SJSA1 (cell line): ENCODE data around the gene GADD45GIP1. TPM values are rescaled to one million over a fixed set of nuclear protein-coding genes. Genes with fewer than 3 reads are reported as not detected.

Source experiments
- DNase-seq, 2 experiments: peaks; one replicate each; pipeline ENCODE4 v3.0.0-alpha.2; 2015 to 2020; ENCODE audit warnings: low spot score in 2 of 2, low read depth in 1 of 2
- H3K27ac ChIP-seq: fragments of 250-450 bp; sonication (Bioruptor Pico); 2 replicates; pipeline ENCODE4 v1.5.1; 2020; ENCODE audit warnings: mild to moderate bottlenecking, moderate library complexity
- H3K27me3 ChIP-seq: fragments of 250-450 bp; sonication (Bioruptor Pico); replicated peaks from 2 replicates; pipeline ENCODE4 v1.5.1; 2020; ENCODE audit warnings: mild to moderate bottlenecking, moderate library complexity
- H3K36me3 ChIP-seq: fragments of 250-450 bp; sonication (Bioruptor Pico); 2 replicates; pipeline ENCODE4 v1.5.1; 2020; ENCODE audit warnings: mild to moderate bottlenecking
- H3K4me1 ChIP-seq: fragments of 250-450 bp; sonication (Bioruptor Pico); replicated peaks from 2 replicates; pipeline ENCODE4 v1.6.1; 2021; ENCODE audit warnings: mild to moderate bottlenecking
- H3K4me3 ChIP-seq: fragments of 250-450 bp; sonication (Bioruptor Pico); 2 replicates; pipeline ENCODE4 v1.5.1; 2020; ENCODE audit warnings: mild to moderate bottlenecking
- H3K9me3 ChIP-seq: fragments of 250-450 bp; sonication (Bioruptor Pico); replicated peaks from 2 replicates; pipeline ENCODE4 v1.5.1; 2020; ENCODE audit warnings: mild to moderate bottlenecking
- total RNA-seq: library from RNA; depleted of rRNA; stranded (reverse); fragments of >200 nt; shearing (Covaris generic); gene quantifications from 2 replicates; pipeline ENCODE4 v1.2.3, GENCODE V29; 2014

The GADD45GIP1 gene
- total RNA-seq, 1 experiment from 2014 or later: 75.7 TPM

DNA sequence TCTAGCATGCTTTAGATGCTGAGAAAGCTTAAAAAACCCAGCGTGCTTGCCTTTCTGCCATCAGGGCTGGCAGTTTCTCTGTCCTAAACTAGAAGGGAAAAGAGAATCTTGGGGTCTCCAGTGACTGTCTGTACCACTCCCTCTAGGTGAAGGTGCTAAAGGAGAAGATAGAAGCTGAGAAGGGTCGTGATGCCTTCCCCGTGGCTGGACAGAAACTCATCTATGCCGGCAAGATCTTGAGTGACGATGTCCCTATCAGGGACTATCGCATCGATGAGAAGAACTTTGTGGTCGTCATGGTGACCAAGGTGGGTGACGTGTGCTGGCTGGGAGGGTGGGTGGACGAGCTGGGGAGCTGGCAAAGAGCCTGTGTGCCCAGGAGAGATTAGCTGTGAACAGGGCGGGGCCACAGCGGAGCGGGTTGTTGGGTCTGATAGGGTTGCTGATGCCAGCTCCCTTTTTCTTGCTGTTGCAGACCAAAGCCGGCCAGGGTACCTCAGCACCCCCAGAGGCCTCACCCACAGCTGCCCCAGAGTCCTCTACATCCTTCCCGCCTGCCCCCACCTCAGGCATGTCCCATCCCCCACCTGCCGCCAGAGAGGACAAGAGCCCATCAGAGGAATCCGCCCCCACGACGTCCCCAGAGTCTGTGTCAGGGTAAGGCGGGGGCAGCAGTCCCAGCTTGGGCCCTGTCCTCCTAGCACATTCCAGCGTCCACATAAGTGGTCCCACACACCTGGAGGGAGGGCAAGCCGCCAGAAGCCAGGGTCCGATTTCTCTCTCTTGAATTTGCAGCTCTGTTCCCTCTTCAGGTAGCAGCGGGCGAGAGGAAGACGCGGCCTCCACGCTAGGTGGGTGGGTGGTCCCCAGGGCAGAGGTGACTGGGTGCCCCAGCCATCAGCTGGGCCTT lies 9.1 kb downstream of the GADD45GIP1 start:
- H3K36me3 ChIP-seq: peaks cover 93% of the 10 kb centered on the region
- H3K27ac ChIP-seq: no peak overlapping the region

DNA sequence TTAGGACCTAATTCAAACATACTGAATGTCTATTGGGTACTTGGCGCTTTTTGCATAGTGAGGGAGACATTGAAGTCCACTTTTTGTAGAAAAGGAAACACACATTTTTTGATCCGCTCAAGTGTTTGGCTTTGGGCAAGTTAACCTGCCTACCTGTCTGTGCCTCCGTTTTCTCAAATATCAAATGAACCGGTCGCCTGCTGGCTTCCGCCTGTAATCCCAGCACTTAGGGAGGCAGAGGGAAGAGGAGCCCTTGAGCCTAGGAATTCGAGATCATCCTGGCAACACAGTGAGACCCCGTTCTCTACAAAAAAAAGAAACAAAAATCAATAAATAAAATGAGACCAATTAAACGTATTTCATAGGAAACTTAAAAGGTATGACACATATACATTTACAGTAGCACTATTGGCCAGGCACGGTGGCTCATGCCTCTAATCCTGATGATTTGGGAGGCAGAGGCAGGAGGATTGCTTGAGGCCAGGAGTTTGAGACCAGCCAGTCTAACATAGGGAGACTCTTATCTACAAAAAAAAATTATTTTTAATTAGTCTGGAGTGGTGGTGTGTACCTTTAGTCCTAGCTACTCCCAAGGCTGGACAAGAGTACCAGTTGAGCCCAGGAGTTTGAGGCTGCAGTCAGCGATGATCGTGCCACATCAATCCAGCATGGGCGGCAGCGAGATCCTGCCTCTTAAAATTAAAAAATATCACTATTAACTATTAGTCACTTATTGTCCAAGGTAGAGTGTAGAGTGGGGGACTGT lies 10.1 kb downstream of the GADD45GIP1 start:
- DNase-seq: no peak
- Histone ChIP-seq H3K27ac (peak overlapping the region; percentile 83; the same call in 1 of the 2 replicates), H3K9me3 (no peaks in the 10 kb centered on the region), H3K4me3 (peak overlapping the region; percentile 63), H3K27me3 (no peaks in the 10 kb centered on the region), H3K4me1 (peaks cover 7% of the 10 kb centered on the region), H3K36me3 (peaks cover 93% of the 10 kb centered on the region)

More for the DNA sequence above, 9.1 kb downstream of the GADD45GIP1 start:
- H3K9me3 ChIP-seq: no peaks in the 10 kb centered on the region
- no peak overlapping the region for H3K4me3 ChIP-seq
- H3K27me3 ChIP-seq: no peaks in the 10 kb centered on the region
- H3K4me1 ChIP-seq: peaks cover 12% of the 10 kb centered on the region
- no peak for DNase-seq

DNA sequence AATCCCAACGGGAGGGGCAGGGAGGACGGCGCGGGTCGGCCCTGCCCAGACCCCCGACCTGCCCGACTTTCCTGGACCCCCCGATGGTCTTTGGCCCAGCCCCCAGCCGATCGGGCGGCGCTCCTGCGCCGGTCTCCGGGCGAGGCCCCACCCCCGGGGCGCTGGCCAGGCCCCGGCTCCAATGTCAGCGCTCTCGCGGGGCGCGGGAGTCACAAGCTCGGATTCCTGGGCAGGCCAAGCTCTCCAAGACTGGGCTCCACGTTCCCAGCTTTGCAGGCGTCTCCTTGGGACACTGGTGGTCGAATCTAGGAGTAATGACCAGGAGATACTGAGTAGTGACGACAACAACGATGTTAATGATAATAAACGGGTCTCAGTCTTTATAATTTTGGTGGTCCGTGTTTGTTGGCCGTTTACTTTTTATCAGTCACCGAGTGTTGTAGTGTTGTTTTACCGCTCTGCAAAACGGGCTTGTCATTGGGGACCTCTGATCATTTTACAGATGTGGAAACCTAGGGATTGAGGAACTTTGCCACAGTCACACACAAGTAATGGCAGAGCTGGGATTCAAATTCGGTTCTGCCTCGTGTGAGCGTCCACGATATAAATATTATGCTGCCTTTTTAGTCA lies 10.8 kb downstream of the GADD45GIP1 start:
- DNase-seq: peak; percentile 59 to 82
- Histone ChIP-seq H3K27ac (peak overlapping the region; percentile 83), H3K27me3 (no peaks in the 10 kb centered on the region), H3K36me3 (peaks cover 93% of the 10 kb centered on the region), H3K4me3 (peak overlapping the region; percentile 63), H3K4me1 (peaks cover 7% of the 10 kb centered on the region), H3K9me3 (no peaks in the 10 kb centered on the region)

DNA sequence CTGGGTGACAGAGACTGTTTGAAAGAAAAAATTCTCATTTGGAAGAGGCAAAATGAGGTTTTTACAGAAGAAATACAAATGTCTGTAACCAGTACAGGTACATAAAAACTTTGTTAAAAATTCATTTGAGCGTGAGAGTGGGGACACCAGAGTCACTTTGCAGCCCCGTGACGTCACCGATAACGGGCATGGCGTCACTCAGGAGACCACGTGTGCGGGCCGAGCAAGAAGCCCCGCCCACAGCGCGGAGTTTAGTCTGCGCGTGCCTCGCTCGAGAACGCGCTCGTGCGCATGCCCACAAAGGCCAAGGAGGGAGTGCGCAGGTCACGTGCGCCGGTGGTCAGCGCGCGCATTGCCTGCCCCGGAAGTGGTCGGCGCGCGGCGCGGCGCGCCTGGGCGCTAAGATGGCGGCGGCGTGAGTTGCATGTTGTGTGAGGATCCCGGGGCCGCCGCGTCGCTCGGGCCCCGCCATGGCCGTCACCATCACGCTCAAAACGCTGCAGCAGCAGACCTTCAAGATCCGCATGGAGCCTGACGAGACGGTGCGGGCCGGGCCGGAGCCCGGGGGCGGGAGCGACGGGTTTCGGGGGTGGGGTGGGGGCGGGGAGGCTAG lies 11.4 kb downstream of the GADD45GIP1 start, which contains the start of gene RAD23A:
Gene RAD23A (plus strand): TSS at position 384 of the 613 bp plus-strand sequence. CDS start 87 bp downstream, at position 471.
- peak within 1 kb of the TSS; percentile 63 for H3K4me3 ChIP-seq
- H3K27ac ChIP-seq: peak within 1 kb of the TSS; percentile 83
- H3K9me3 ChIP-seq: no peaks in the 10 kb centered on the region
- H3K36me3 ChIP-seq: peaks cover 93% of the 10 kb centered on the region
- H3K4me1 ChIP-seq: peaks cover 8% of the 10 kb centered on the region
- no peaks in the 10 kb centered on the region for H3K27me3 ChIP-seq
- DNase-seq: peak; percentile 95 to 98

DNA sequence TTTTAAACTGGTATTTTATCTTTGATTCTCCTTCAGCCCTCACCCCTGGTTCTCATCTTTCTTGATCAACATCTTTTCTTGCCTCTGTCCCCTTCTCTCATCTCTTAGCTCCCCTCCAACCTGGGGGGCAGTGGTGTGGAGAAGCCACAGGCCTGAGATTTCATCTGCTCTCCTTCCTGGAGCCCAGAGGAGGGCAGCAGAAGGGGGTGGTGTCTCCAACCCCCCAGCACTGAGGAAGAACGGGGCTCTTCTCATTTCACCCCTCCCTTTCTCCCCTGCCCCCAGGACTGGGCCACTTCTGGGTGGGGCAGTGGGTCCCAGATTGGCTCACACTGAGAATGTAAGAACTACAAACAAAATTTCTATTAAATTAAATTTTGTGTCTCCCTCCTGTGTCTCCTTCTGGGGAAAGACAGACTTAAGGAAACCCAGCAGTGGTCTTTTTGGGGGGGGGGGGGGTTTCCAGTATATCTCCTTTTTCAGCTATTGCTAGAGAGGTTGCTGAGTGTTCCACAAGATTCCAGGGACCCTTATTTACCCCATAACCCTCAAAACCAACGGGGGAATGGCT lies 12.8 kb downstream of the GADD45GIP1 start:
- H3K36me3 ChIP-seq: peaks cover 93% of the 10 kb centered on the region
- H3K27me3 ChIP-seq: no peaks in the 10 kb centered on the region
- no peak overlapping the region for H3K4me3 ChIP-seq
- no peak overlapping the region for H3K27ac ChIP-seq
- no peaks in the 10 kb centered on the region for H3K9me3 ChIP-seq
- no peak for DNase-seq
- peaks cover 21% of the 10 kb centered on the region for H3K4me1 ChIP-seq

DNA sequence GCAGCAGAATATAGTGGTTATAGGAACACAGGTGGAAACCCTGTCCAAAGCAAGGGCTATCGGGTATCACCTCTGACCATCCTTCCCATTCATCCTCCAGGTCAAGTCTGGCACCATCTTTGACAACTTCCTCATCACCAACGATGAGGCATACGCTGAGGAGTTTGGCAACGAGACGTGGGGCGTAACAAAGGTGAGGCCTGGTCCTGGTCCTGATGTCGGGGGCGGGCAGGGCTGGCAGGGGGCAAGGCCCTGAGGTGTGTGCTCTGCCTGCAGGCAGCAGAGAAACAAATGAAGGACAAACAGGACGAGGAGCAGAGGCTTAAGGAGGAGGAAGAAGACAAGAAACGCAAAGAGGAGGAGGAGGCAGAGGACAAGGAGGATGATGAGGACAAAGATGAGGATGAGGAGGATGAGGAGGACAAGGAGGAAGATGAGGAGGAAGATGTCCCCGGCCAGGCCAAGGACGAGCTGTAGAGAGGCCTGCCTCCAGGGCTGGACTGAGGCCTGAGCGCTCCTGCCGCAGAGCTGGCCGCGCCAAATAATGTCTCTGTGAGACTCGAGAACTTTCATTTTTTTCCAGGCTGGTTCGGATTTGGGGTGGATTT lies 13.5 kb downstream of the GADD45GIP1 start:
- H3K4me3 ChIP-seq: no peak overlapping the region
- H3K36me3 ChIP-seq: peaks cover 93% of the 10 kb centered on the region
- H3K27me3 ChIP-seq: no peaks in the 10 kb centered on the region
- H3K4me1 ChIP-seq: peaks cover 21% of the 10 kb centered on the region
- DNase-seq: no peak
- no peaks in the 10 kb centered on the region for H3K9me3 ChIP-seq
- no peak overlapping the region for H3K27ac ChIP-seq

DNA sequence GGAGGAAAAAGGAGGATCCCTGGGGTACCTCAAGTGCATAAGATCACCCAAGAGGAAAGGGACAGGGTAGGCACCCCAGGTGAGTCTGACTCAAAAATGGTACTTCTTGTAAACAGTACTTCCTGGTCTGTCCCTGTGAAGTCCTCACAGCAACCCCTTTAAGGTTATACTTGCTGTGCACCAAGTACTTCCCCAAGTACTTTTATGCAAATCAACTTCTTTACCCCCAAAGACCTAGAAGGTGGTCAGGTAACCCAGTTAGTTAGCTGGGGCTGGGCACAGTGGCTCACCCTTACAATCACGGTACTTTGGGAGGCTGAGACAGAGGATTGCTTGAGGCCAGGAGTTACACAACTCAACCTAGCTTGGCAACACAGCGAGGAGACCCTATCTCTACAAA lies 16.1 kb downstream of the GADD45GIP1 start:
- peaks cover 23% of the 10 kb centered on the region for H3K4me1 ChIP-seq
- H3K9me3 ChIP-seq: no peaks in the 10 kb centered on the region
- H3K27me3 ChIP-seq: no peaks in the 10 kb centered on the region
- peaks cover 69% of the 10 kb centered on the region for H3K36me3 ChIP-seq
- no peak overlapping the region for H3K27ac ChIP-seq
- no peak overlapping the region for H3K4me3 ChIP-seq
- DNase-seq: no peak

DNA sequence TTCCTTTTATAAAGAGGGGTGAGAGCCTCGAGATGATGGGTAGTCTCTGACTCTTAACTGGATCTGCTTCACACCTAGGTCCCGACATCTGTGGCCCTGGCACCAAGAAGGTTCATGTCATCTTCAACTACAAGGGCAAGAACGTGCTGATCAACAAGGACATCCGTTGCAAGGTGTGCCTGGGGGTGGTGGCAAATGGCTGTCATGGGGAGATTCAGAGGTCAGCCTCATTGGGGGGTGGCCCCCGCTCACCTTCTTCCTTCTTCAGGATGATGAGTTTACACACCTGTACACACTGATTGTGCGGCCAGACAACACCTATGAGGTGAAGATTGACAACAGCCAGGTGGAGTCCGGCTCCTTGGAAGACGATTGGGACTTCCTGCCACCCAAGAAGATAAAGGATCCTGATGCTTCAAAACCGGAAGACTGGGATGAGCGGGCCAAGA lies 17.0 kb downstream of the GADD45GIP1 start:
- Histone ChIP-seq H3K36me3 (peaks cover 64% of the 10 kb centered on the region), H3K27ac (no peak overlapping the region), H3K4me1 (peaks cover 23% of the 10 kb centered on the region), H3K4me3 (peak overlapping the region; percentile 80), H3K9me3 (no peaks in the 10 kb centered on the region), H3K27me3 (no peaks in the 10 kb centered on the region)
- no peak for DNase-seq

DNA sequence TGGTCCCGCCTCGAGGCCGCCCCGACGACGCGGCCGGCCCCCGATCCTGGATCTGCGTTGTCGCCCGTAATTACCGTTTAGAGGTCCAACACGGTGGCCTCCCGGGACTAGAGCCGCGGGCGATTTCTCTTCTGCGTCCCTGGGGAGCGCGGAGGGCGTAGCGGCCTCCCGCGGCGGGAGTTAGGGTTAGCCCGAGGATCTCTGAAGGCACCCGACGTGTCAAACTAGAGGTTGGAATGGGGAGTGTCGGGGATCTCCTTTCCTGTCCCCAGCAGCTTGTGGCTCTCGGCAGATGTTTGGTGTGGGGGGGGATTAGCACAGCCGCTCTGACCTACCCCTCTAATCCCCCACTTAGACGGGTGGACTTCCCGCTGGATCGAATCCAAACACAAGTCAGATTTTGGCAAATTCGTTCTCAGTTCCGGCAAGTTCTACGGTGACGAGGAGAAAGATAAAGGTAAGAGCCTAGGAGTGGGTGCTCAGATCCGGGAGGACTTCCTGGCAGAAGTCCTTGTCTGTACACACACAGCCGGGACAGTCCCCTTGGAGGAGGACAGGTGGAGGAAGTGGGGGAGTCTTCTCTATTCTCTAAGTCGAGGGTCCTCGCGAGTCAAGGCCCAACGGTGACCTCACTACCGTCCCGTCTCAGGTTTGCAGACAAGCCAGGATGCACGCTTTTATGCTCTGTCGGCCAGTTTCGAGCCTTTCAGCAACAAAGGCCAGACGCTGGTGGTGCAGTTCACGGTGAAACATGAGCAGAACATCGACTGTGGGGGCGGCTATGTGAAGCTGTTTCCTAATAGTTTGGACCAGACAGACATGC lies 18.0 kb downstream of the GADD45GIP1 start:
- H3K27me3 ChIP-seq: no peaks in the 10 kb centered on the region
- H3K4me3 ChIP-seq: peak overlapping the region; percentile 80
- peak overlapping the region; percentile 39 for H3K27ac ChIP-seq
- H3K36me3 ChIP-seq: peaks cover 54% of the 10 kb centered on the region
- no peaks in the 10 kb centered on the region for H3K9me3 ChIP-seq
- no peak for DNase-seq
- peaks cover 25% of the 10 kb centered on the region for H3K4me1 ChIP-seq

DNA sequence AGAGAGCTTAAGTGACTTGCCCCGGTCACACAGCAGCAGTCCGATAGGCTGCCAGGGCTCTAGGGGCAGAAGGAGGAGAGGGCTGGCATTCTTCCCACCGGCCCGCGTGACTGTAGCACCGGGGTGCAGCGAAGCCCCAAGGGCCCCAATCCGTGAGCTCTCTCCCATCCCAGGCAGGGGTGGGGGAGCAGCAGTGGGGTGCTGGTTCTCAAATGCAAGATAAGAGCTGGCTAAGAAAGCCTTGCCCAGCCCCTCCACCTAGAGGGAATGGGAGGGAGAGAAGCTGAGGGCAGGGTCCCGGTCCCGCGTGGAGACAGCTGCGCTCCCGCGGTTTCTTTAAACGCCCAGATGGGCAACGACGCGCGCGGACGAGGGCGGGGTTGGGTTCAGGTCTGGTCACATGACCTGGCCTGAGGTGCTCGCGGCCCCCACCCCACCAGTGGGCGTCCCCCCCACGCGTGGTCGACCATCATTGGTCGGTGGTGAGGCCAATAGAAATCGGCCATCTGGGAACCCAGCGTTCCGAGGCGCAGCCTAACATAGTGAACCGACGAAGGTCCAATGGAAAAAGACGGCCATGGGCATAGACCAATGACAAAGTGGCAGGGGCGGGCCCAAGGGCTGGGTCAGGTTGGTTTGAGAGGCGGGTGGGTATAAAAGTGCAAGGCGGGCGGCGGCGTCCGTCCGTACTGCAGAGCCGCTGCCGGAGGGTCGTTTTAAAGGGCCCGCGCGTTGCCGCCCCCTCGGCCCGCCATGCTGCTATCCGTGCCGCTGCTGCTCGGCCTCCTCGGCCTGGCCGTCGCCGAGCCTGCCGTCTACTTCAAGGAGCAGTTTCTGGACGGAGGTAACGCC lies 18.9 kb downstream of the GADD45GIP1 start, which contains the start of gene CALR:
Gene CALR (plus strand): TSS at position 683 of the 852 bp plus-strand sequence. CDS start 71 bp downstream, at position 754.
- Histone ChIP-seq H3K27ac (peak within 1 kb of the TSS; percentile 39), H3K27me3 (no peaks in the 10 kb centered on the region), H3K9me3 (no peaks in the 10 kb centered on the region), H3K4me1 (peaks cover 29% of the 10 kb centered on the region), H3K36me3 (peaks cover 51% of the 10 kb centered on the region), H3K4me3 (peak within 1 kb of the TSS; percentile 80)
- peak; percentile 98 to 99 for DNase-seq
